IMR-90 (cell line): ENCODE data around the gene MEGF9. TPM values are rescaled to one million over a fixed set of nuclear protein-coding genes. Genes with fewer than 3 reads are reported as not detected.

Experiments used
- NFE2L2 ChIP-seq: fragments of 150-350 bp; IDR thresholded peaks from 2 replicates; pipeline ENCODE4 v1.6.1; 2016; ENCODE audit warnings: low read depth, mild to moderate bottlenecking, low read length
- POLR2A ChIP-seq: IDR thresholded peaks from 2 replicates; pipeline ENCODE4 v1.6.1; 2012; ENCODE audit warnings: mild to moderate bottlenecking, low read depth, low read length
- RCOR1 ChIP-seq: IDR thresholded peaks from 2 replicates; pipeline ENCODE4 v1.6.1; 2012; ENCODE audit warnings: mild to moderate bottlenecking, low read length, improper control_type of control experiment; ENCODE audit not compliant: insufficient replicate concordance
- SMC3 ChIP-seq: fragments of 150-350 bp; IDR thresholded peaks from 2 replicates; pipeline ENCODE4 v1.6.1; 2016; ENCODE audit warnings: low read depth, mild to moderate bottlenecking, antibody characterized with exemption, low read length, moderate library complexity
- polyA plus RNA-seq, 3 experiments: library from polyadenylated mRNA; depleted of rRNA; stranded (reverse); fragments of >200 nt; gene quantifications; 2 replicates each; pipeline ENCODE4 v1.2.3, GENCODE V29; 2012; ENCODE audit warnings: low replicate concordance in 1 of 3
- total RNA-seq: library from RNA; depleted of rRNA; stranded (reverse); fragments of >200 nt; gene quantifications from 2 replicates; pipeline ENCODE4 v1.2.3, GENCODE V29; 2012

MEGF9 gene
- total and polyA plus RNA-seq, 2 of the 4 experiments (the other 2 are of a cell fraction): 3.4 TPM

GRCh38 chr9:120619751-120620655, 94.3 kb downstream of the MEGF9 start (continued):
- peak; percentile 66 for TF ChIP-seq SMC3
- TF ChIP-seq RCOR1: no peak
- TF ChIP-seq POLR2A: no peak
- no peak for TF ChIP-seq NFE2L2
